G401.6 (cell line): ENCODE measurements around the gene SYPL2.
A peak's percentile ranks its signal among the peaks of the same experiment; 100 is the strongest.

Experiments used
- FAIRE-seq: peaks from 2 replicates; lab custom pipeline; 2012; peaks lifted over from hg19 to GRCh38; lab: Jason Lieb, UNC

Gene SYPL2

DNA sequence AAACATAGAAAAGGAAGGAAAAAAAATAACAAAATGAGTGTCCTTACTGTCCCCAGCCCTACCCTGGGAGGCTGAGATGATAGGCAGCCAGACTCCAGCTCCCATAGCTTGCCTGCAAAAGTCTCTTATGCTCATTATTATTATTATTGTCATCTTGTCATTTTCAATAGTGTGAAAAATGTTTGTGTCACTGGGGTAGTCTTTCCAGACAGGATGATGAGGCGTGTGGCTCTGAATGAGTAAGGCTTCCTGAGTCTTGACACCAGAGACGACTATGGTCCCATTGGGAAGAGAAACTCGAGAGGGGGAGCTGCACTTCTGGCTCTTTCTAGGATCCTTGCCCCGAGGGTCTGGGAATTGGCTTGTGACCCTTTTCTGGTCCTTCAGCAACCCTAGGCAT, 26.4 kb downstream of the SYPL2 start:
- no peak for FAIRE-seq

DNA sequence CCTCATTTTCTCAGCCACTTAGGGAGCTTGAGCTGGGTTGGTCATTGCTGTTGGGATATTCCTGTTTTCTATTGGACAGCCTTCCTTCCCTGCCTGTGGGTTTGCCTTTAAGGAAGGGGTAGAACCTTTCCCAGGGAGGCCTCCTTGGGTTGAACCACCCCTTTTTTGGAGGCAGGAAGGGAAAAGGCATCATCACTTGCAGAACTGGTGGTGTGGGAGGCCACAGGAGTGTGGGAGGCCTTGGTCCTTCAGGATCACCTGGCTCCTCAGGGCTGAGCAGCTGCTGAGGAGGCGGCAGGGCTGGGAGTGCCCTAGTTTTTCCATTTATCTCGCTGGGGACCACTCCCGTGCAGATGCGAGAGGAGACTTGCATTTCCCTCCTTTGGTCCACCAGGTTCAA, 26.9 kb downstream of the SYPL2 start:
- no peak for FAIRE-seq

DNA sequence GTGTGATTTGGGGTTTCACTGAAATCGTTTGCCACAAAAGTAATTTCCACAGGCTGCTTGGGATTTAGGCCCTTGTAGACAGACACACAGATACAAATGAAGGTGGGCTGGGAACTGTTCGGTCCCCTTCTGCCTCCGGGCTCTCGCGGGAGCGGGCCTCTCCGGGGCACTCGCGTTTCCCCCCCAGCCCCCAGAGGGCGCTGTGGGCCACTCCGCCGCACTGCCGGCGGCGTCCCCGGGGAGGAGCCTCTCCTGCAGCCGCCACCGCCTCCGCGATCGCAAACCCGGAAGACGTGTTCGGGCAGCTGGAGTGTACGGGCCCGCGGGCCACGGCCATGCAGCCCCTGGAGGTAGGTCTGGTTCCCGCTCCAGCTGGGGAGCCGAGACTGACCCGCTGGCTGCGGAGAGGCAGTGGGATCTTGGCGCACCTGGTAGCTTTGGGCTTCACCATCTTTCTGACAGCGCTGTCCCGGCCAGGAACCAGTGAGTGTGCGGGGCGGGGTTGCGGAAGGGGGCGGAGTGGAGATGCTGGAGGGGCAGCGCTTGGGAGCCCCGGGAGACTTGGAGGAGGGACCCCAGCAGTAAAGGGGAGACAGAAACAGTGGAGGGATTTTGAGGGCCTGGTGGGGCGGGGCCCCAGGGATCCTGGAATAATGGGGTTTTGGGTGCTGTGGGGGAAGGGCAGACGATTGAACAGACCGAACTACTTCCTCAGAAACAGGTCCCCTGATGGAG, 27.6 kb downstream of the SYPL2 start, which contains the start of gene CYB561D1:
Gene CYB561D1, plus strand, starts transcription at position 290 of the 735 bp plus-strand sequence. Its CDS starts 46 bp downstream, at position 336.
- peak; percentile 17 for FAIRE-seq

GRCh38 chr1:109495738-109496137, 29.4 kb downstream of the SYPL2 start:
- no peak for FAIRE-seq

DNA sequence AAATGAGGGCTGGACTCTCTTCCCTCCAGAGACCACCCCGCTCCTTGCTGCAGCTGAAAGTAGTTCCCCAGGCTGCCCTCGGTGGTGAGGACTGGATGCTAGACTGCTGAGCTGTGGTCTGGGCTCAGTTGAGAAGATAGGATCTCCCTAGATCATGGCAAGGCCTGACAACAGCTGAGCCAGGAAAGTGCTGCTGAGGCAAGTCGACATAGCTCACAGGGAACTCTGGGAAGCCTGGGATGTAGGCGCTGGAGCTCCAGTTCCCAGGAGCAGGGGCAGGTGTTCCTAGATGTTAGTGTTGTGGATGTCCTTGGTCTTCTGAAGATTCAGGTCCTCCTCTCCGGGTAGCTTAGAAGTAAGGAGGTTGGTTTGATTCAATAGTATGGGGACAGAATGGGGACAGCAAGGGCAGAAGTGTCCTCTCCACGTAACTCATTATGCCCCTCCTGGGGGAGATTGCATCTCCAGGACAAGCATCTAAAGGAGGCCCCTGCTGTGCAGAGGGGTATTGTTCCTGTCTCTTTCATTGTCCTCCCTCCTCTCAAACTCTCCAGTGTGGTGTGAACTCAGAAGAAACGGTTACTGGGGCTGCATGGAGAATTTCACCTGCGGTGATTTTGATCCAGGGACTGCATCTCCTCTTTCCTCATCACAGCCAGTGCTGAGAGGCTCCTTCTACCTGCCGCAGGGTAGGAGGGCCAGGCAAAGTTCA, 31.3 kb downstream of the SYPL2 start:
- FAIRE-seq: no peak

DNA sequence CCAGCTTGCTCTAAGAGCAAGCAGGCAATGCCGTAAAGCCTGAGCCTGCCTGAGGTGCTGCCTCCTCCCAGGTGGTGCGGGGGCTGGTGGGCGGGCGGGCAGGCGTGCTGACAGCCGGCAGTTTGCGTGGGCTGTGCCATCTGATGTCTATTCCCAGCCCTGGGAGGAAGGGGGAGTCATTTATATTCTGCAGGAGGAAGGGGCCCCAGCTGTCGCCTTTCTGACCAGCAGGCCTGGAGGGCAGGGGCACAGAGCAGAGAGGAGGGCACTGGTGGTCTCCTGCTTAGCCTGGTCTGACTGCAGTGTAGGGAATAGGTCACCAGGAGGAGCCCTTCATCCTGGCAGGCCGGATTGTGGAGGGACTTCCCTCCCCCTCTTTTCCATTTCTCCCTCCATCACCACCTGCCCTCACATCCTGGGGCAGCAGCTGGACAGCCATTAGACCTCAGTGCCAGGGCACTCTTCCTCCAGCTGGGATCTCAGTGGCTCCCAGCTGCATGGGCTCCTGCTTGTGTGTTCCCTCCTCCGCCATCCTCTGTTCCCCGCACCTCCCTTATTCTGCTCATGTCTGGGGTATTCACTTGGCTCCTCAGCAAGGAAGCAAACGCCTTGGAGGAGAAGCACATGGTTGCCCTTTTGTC, 31.9 kb downstream of the SYPL2 start:
- FAIRE-seq: no peak

- FAIRE-seq: no peak
Observed at GRCh38 chr1:109499081-109499480, 32.7 kb downstream of the SYPL2 start.

- FAIRE-seq: no peak
Observed at GRCh38 chr1:109499661-109500536, 33.6 kb downstream of the SYPL2 start.

- FAIRE-seq: no peak
Observed at GRCh38 chr1:109500941-109501381, 34.6 kb downstream of the SYPL2 start.

- FAIRE-seq: no peak
Observed at GRCh38 chr1:109501644-109502363, 35.5 kb downstream of the SYPL2 start.

- FAIRE-seq: no peak
Observed at GRCh38 chr1:109502364-109502851, 36.1 kb downstream of the SYPL2 start.

- no peak for FAIRE-seq
Observed at GRCh38 chr1:109503935-109504334, 37.6 kb downstream of the SYPL2 start.

DNA sequence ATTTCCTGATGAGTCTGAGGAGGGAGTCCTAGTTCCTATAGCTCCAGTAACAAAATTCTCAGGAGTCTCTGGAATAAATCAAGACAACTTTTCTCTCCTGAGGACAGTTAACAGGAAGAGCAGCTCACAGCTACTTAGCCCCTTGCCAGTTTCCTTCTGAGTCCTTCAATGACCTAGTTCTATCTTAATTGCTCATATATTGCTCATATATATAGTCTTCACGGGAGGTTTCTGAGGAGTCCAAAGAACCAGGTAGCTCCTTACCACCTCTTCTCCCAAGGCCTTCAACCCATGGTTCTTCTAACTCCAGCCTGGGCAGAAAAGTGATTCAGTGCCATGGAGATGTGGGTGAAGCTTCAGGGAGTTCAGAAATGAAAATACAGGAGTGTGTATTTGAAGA, 38.6 kb downstream of the SYPL2 start:
- no peak for FAIRE-seq

GRCh38 chr1:109508001-109508872, 41.9 kb downstream of the SYPL2 start:
- FAIRE-seq: no peak

GRCh38 chr1:109508873-109509175, 42.5 kb downstream of the SYPL2 start:
- no peak for FAIRE-seq

GRCh38 chr1:109509176-109510134, 43.1 kb downstream of the SYPL2 start, which contains the start of gene AMIGO1:
Gene AMIGO1, minus strand, starts transcription at chr1:109509727. Its CDS starts 815 bp downstream, at chr1:109508912.
- FAIRE-seq: no peak

DNA sequence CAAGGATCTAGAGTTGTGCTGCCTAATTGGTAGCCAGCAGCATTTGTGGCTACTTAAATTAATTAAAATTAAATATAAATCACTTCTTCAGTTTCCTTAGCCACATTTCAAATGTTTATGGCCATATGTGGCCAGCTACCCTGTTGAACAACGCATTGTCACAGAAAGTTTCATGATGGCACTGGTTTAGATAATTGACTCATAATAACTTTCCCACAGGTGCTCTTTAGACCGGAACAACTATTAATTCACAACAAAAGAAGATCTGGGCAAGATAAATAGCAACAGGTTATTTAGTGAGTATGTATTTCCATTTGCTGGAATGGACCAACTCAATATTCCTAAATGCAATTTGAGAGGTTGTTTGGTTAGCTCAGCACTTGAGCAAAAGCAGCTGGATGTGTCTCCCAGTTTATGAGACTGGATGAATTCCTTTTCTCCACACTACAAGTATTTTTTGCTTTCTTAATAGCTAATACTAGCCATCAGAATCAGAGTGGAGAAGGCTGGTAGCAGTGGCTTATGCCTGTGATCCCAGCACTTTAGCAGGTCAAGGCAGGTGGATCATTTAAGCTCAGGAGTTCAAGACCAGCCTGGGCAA, 46.9 kb downstream of the SYPL2 start:
- FAIRE-seq: no peak

GRCh38 chr1:109514846-109515245, 48.5 kb downstream of the SYPL2 start:
- FAIRE-seq: no peak

GRCh38 chr1:109516872-109517271, 50.5 kb downstream of the SYPL2 start:
- FAIRE-seq: no peak
